Measurements from ENCODE around the gene NT5C. TPM values are rescaled to one million over a fixed set of nuclear protein-coding genes. Genes with fewer than 3 reads are reported as not detected.

Gene NT5C
- total and polyA plus RNA-seq, 4 donors, result 13.6 to 27.2 (median 24.5) TPM

DNA sequence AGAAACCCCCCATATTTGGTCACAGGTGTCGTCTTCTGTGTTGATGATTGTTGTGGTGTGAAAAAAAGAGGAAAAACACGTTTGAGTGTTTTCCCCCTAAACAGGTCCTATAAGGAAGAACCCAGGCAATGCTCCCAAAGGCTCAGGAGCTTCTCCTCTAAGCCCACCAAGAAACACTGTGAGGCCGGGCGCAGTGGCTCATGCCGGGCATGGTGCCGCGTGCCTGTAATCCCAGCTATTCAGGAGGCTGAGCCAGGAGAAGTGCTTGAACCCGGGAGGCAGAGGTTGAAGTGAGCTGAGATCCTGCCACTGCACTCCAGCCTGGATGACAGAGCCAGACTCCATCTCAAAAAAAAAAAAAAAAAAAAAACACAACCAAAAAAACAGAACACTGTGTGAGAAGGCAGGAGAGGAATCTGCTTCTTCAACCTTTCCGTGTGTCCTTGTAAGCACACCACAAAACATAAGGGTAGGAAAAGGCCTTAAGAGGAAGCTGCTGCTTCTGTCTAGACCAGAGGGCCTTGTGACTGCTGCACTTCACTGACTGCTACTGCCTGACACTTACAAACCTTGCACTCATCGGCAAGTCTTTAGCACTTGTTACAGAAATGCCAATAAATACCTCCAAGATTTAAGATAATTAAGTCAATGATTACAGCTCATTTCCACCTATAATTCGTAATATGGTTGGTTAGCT lies 13.4 kb upstream of the NT5C start:
- DNase-seq (ENCODE audit: low spot score), result no peak
- peaks cover 0 to 2% (median 0%) of the 10 kb centered on the region in 4 donors for H3K4me1 ChIP-seq (ENCODE audit: control insufficient read depth in 4 of 4, insufficient read depth in 4 of 4, low read length in 3 of 4)
- TF ChIP-seq HNF4G (IDR thresholded peaks at IDR 0.05), result no peak
- TF ChIP-seq HNF4A (conservative IDR thresholded peaks at IDR 0.05), result no peak
- TF ChIP-seq FOXA1 (IDR thresholded peaks at IDR 0.05), result no peak
- TF ChIP-seq, protein P1, sequence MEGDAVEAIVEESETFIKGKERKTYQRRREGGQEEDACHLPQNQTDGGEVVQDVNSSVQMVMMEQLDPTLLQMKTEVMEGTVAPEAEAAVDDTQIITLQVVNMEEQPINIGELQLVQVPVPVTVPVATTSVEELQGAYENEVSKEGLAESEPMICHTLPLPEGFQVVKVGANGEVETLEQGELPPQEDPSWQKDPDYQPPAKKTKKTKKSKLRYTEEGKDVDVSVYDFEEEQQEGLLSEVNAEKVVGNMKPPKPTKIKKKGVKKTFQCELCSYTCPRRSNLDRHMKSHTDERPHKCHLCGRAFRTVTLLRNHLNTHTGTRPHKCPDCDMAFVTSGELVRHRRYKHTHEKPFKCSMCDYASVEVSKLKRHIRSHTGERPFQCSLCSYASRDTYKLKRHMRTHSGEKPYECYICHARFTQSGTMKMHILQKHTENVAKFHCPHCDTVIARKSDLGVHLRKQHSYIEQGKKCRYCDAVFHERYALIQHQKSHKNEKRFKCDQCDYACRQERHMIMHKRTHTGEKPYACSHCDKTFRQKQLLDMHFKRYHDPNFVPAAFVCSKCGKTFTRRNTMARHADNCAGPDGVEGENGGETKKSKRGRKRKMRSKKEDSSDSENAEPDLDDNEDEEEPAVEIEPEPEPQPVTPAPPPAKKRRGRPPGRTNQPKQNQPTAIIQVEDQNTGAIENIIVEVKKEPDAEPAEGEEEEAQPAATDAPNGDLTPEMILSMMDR (IDR thresholded peaks at IDR 0.05; ENCODE audit: low read depth, low read length, missing input control), result no peak
- no peak for TF ChIP-seq GABPA (IDR thresholded peaks at IDR 0.05 in 1 of 2, conservative IDR thresholded peaks at IDR 0.05 in 1 of 2)
- WGBS, result 92% methylated on average over 11 of the region's 11 CpGs
- H3K36me3 ChIP-seq (ENCODE audit: control insufficient read depth in 4 of 4, insufficient read depth in 3 of 4, low read depth in 1 of 4, low read length in 3 of 4), result peaks cover 3 to 19% (median 5%) of the 10 kb centered on the region in 4 donors
- H3K4me3 ChIP-seq (ENCODE audit: low read depth in 1 of 3, low read length in 3 of 3), result no peak overlapping the region
- H3K9ac ChIP-seq (ENCODE audit: low read depth in 1 of 2, low read length in 2 of 2), result no peak overlapping the region
- no peaks in the 10 kb centered on the region for H3K9me3 ChIP-seq (ENCODE audit: control insufficient read depth in 4 of 4, low read length in 3 of 4)
- no peak overlapping the region for H3K27ac ChIP-seq (ENCODE audit: low read depth in 1 of 2, low read length in 2 of 2)
- no peaks in the 10 kb centered on the region for H3K27me3 ChIP-seq (ENCODE audit: control insufficient read depth in 4 of 4, insufficient read depth in 4 of 4, low read length in 3 of 4)

DNA sequence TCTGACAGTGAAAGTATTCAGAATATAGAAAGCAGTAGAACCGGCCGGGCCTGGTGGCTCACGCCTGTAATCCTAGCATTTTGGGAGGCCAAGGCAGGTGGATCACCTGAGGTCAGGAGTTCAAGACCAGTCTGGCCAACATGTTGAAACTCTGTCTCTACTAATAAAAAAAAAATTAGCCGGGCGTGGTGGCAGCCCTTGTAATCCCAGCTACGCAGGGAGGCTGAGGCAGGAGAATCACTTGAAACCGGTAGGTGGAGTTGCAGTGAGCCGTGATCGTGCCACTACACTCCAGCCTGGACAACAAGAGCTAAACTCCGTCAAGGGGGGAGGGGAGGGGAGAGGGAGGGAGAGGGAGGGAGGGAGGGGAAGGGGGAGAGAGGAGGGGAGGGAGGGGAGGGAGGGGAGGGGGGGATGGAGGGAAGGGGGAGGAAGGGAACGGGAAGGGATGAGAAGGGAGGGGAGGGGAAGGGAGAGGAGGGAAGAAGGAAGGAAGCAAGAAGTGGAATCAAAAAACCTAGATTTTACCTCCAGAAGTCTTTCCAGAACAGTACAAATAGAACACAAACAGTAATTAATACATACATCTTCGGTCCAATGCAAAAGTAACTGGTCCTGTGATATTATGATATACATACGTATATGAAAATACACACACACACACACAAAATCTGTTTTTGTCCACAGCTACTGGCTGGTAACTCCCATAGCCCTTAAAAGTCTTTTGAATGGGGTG lies 10.9 kb upstream of the NT5C start:
- H3K36me3 ChIP-seq (ENCODE audit: control insufficient read depth in 4 of 4, insufficient read depth in 3 of 4, low read depth in 1 of 4, low read length in 3 of 4), result peaks cover 3 to 19% (median 4%) of the 10 kb centered on the region in 4 donors
- no peak overlapping the region for H3K4me3 ChIP-seq (ENCODE audit: low read depth in 1 of 3, low read length in 3 of 3)
- no peak overlapping the region for H3K27ac ChIP-seq (ENCODE audit: low read depth in 1 of 2, low read length in 2 of 2)
- H3K9ac ChIP-seq (ENCODE audit: low read depth in 1 of 2, low read length in 2 of 2), result no peak overlapping the region
- TF ChIP-seq, protein P2, sequence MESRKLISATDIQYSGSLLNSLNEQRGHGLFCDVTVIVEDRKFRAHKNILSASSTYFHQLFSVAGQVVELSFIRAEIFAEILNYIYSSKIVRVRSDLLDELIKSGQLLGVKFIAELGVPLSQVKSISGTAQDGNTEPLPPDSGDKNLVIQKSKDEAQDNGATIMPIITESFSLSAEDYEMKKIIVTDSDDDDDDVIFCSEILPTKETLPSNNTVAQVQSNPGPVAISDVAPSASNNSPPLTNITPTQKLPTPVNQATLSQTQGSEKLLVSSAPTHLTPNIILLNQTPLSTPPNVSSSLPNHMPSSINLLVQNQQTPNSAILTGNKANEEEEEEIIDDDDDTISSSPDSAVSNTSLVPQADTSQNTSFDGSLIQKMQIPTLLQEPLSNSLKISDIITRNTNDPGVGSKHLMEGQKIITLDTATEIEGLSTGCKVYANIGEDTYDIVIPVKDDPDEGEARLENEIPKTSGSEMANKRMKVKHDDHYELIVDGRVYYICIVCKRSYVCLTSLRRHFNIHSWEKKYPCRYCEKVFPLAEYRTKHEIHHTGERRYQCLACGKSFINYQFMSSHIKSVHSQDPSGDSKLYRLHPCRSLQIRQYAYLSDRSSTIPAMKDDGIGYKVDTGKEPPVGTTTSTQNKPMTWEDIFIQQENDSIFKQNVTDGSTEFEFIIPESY (IDR thresholded peaks at IDR 0.05), result no peak
- TF ChIP-seq YY1 (IDR thresholded peaks at IDR 0.05), result no peak
- TF ChIP-seq, protein P3, sequence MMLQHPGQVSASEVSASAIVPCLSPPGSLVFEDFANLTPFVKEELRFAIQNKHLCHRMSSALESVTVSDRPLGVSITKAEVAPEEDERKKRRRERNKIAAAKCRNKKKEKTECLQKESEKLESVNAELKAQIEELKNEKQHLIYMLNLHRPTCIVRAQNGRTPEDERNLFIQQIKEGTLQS (IDR thresholded peaks at IDR 0.05), result no peak
- TF ChIP-seq RAD21 (IDR thresholded peaks at IDR 0.05), result no peak
- no peaks in the 10 kb centered on the region for H3K4me1 ChIP-seq (ENCODE audit: control insufficient read depth in 4 of 4, insufficient read depth in 4 of 4, low read length in 3 of 4)
- no peak for DNase-seq (ENCODE audit: low spot score)
- no peaks in the 10 kb centered on the region for H3K9me3 ChIP-seq (ENCODE audit: control insufficient read depth in 4 of 4, low read length in 3 of 4)
- H3K27me3 ChIP-seq (ENCODE audit: control insufficient read depth in 4 of 4, insufficient read depth in 4 of 4, low read length in 3 of 4), result no peaks in the 10 kb centered on the region
- 90% methylated on average over 13 of the region's 13 CpGs for WGBS

DNA sequence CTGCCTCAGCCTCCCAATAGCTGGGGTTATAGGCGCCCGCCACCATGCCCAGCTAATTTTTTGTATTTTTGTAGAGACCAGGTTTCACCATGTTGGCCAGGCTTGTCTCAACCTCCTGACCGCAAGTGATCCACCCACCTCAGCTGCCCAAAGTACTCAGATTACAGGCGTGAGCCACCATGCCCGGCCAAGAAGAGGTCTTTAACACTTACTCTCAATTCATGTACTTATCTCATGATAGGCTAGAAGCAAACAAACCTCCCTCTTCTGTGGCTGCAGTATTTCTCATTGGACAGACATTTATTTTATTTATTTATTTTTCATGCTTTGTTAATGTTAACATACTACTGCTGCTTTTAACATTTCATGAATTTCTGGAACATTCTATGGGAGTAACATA lies 7.0 kb upstream of the NT5C start:
- Histone ChIP-seq H3K4me1 (ENCODE audit: control insufficient read depth in 4 of 4, insufficient read depth in 4 of 4, low read length in 3 of 4) (no peaks in the 10 kb centered on the region), H3K9me3 (ENCODE audit: control insufficient read depth in 4 of 4, low read length in 3 of 4) (no peaks in the 10 kb centered on the region), H3K9ac (ENCODE audit: low read depth in 1 of 2, low read length in 2 of 2) (no peak overlapping the region), H3K27ac (ENCODE audit: low read depth in 1 of 2, low read length in 2 of 2) (no peak overlapping the region), H3K27me3 (ENCODE audit: control insufficient read depth in 4 of 4, insufficient read depth in 4 of 4, low read length in 3 of 4) (no peaks in the 10 kb centered on the region), H3K36me3 (ENCODE audit: control insufficient read depth in 4 of 4, insufficient read depth in 3 of 4, low read depth in 1 of 4, low read length in 3 of 4) (peaks cover 0 to 7% (median under 1%) of the 10 kb centered on the region in 4 donors), H3K4me3 (ENCODE audit: low read depth in 1 of 3, low read length in 3 of 3) (no peak overlapping the region)
- 97% methylated on average over 5 of the region's 5 CpGs for WGBS
- DNase-seq (ENCODE audit: low spot score), result no peak
- TF ChIP-seq YY1 (IDR thresholded peaks at IDR 0.05) (no peak), HNF4G (IDR thresholded peaks at IDR 0.05) (no peak), RAD21 (IDR thresholded peaks at IDR 0.05) (no peak), GABPA (IDR thresholded peaks at IDR 0.05 in 1 of 2, conservative IDR thresholded peaks at IDR 0.05 in 1 of 2) (no peak), FOXA2 (IDR thresholded peaks at IDR 0.05) (no peak), SP1 (IDR thresholded peaks at IDR 0.05) (no peak)
- TF ChIP-seq, protein P1 (IDR thresholded peaks at IDR 0.05; ENCODE audit: low read depth, low read length, missing input control), result no peak
- TF ChIP-seq, protein P2 (IDR thresholded peaks at IDR 0.05), result no peak
- TF ChIP-seq, protein P4, sequence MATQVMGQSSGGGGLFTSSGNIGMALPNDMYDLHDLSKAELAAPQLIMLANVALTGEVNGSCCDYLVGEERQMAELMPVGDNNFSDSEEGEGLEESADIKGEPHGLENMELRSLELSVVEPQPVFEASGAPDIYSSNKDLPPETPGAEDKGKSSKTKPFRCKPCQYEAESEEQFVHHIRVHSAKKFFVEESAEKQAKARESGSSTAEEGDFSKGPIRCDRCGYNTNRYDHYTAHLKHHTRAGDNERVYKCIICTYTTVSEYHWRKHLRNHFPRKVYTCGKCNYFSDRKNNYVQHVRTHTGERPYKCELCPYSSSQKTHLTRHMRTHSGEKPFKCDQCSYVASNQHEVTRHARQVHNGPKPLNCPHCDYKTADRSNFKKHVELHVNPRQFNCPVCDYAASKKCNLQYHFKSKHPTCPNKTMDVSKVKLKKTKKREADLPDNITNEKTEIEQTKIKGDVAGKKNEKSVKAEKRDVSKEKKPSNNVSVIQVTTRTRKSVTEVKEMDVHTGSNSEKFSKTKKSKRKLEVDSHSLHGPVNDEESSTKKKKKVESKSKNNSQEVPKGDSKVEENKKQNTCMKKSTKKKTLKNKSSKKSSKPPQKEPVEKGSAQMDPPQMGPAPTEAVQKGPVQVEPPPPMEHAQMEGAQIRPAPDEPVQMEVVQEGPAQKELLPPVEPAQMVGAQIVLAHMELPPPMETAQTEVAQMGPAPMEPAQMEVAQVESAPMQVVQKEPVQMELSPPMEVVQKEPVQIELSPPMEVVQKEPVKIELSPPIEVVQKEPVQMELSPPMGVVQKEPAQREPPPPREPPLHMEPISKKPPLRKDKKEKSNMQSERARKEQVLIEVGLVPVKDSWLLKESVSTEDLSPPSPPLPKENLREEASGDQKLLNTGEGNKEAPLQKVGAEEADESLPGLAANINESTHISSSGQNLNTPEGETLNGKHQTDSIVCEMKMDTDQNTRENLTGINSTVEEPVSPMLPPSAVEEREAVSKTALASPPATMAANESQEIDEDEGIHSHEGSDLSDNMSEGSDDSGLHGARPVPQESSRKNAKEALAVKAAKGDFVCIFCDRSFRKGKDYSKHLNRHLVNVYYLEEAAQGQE (IDR thresholded peaks at IDR 0.05), result no peak

Data from liver (tissue), 9 donors.